NCI-H345 (cell line): ENCODE results near the gene PAIP2.

Experiments used
- DNase-seq: peaks from one replicate; lab custom pipeline; 2025; lab: John Stamatoyannopoulos, UW

The PAIP2 gene

GRCh38 chr5:139410993-139411828 lies 69.6 kb downstream of the PAIP2 start:
- DNase-seq, result no peak

DNA sequence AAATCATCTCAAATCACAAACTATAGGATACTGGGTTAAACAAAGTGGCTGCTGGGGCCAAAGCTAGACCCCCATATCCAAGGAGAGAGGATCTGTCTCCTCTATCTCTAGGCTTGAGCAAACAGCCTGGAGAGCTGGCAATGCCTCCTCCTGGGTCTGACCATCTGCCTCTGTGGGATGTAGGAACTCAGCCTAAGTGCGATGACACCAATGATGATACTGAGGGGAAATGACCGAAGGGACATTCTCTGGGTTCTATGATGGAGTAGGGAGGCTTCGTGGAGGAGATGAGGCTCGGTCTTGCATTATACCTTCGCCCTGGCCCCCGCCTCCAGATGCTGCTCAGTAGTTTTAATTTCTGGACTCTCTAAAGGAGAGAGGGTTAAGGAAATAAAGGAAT lies 71.5 kb downstream of the PAIP2 start:
- DNase-seq, result no peak

- no peak for DNase-seq
Observed at GRCh38 chr5:139413963-139414362, 72.3 kb downstream of the PAIP2 start.

- peak; percentile 47 for DNase-seq
Observed at GRCh38 chr5:139414581-139415130, 73.0 kb downstream of the PAIP2 start.

DNA sequence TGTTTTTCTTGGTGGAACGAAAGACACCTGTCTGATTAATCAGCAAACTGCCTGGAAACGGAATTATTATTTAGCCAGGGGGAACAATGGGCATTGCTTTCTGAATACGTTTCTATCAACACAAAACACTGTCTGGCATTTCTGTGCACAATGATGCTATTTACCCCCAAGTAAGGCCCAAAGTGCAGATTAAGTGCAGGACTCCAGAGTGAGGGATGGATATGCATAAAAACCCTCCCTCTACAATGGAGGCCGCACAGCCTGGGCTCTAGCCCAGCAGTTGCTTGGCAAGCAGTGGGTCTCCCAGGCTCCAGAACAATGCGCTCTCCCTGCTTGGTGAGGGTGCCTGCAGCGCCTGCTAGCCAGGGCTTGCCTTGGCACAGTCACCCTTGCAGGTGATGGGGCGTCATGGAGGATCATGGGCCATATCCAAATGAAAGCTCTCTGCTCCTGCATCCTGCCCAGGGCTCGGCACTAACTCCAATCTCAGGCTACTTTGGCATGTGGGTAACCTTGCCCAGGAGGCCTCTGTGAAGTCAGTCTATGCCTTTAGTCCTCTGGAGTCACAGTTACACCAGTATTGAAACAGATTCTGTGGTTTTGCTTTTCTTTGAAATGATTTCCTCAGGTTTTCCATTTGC lies 73.7 kb downstream of the PAIP2 start:
- DNase-seq, result peak; percentile 96

DNA sequence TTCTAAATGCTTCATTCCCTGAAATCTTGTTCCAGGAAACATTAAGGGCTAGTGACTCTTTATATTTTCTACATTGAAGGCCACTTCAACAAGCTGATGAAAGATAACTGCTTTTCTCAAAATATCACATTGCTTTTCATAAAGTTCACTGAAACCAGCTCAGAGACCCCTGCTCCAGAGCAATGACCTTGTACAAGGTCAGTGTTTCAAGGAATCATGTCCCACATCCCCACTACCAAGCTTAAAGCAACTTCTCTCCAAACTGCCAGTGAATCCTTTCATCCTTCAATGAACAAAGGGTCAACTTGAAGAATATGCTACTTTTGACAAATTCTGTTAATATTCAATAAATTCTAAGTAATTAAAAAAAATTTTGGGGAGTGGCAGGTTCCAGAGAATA lies 74.2 kb downstream of the PAIP2 start:
- no peak for DNase-seq

DNA sequence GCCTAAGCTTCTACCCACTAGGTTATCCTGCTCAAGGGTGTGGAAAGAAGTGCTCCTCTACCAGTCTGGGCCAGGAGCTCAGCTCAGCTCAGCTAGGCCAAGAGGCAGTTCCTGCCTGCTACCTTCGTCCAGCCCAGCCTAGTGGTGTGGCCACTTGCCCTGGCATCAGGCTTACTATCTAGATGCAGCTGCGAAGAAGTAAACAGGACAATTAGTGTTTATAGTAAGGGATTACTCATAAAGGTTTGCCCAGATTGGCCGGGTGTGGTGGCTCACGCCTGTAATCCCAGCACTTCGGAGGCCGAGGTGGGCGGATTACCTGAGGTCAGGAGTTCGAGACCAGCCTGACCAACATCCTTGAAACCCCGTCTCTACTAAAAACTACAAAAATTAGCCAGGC lies 75.0 kb downstream of the PAIP2 start:
- no peak for DNase-seq

GRCh38 chr5:139417214-139417613 lies 75.6 kb downstream of the PAIP2 start:
- DNase-seq, result peak; percentile 87

DNA sequence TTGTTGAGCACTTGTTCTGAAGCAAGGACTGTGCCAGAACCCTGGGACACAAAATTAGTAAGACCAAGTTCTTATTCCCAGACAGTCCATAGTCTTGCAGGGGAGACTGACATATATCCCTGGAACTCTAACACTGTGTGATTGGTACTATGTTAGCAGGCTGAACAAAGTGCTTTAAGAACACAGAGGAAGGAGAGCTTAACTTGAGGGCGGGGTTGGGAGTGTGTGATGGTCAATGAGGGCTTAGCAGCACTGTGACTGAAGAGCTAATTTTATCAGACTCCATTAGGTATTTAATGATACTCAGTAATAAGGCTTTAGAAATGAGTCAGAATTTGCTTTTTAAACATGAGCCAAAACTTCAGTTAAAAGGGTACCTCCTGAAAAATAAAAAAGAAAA lies 77.1 kb downstream of the PAIP2 start:
- no peak for DNase-seq
